KOPT-K1 (cell line): ENCODE measurements around the gene NUDT2.
"Not testable (repeated sequence)": the region's sequence is repeated elsewhere in the genome, so short reads cannot be mapped to it uniquely, and the experiment has no call there.

Source experiments
- H3K27ac ChIP-seq: fragments of 200-600 bp; sonication (generic); 2 replicates; pipeline ENCODE4 v1.5.1; 2016; ENCODE audit warnings: antibody characterized with exemption, mild to moderate bottlenecking, low read depth, low read length; ENCODE audit not compliant: poor library complexity, severe bottlenecking
- H3K36me3 ChIP-seq: fragments of 200-600 bp; sonication (generic); 2 replicates; pipeline ENCODE4 v1.5.1; 2017; ENCODE audit warnings: antibody characterized with exemption, mild to moderate bottlenecking, low read length, moderate library complexity; ENCODE audit not compliant: insufficient read depth
- H3K9me3 ChIP-seq: fragments of 200-600 bp; sonication (generic); 2 replicates; pipeline ENCODE4 v1.5.1; 2017; ENCODE audit warnings: antibody characterized with exemption, low read length, mild to moderate bottlenecking; ENCODE audit not compliant: insufficient read depth, poor library complexity, severe bottlenecking

NUDT2 gene

GRCh38 chr9:34328987-34329832, at the start of gene NUDT2, which contains the start of gene KIF24:
Gene NUDT2, plus strand, starts transcription at chr9:34329569. Its CDS starts 9,471 bp downstream, at chr9:34339040.
Gene KIF24, minus strand, starts transcription at chr9:34329268. Its CDS starts 17,922 bp downstream, at chr9:34311346.
- H3K27ac ChIP-seq = peak within 1 kb of the TSS; percentile 87
- H3K9me3 ChIP-seq = no peaks in the 10 kb centered on the region
- H3K36me3 ChIP-seq = no peaks in the 10 kb centered on the region

GRCh38 chr9:34282096-34282495, 47.3 kb upstream of the NUDT2 start:
- peaks cover 51% of the 10 kb centered on the region for H3K36me3 ChIP-seq
- H3K9me3 ChIP-seq = no peaks in the 10 kb centered on the region
- no peak overlapping the region for H3K27ac ChIP-seq

GRCh38 chr9:34289159-34289558, 40.2 kb upstream of the NUDT2 start:
- no peaks in the 10 kb centered on the region for H3K9me3 ChIP-seq
- peaks cover 56% of the 10 kb centered on the region for H3K36me3 ChIP-seq
- no peak overlapping the region for H3K27ac ChIP-seq

GRCh38 chr9:34291023-34291422, 38.3 kb upstream of the NUDT2 start:
- H3K36me3 ChIP-seq = peaks cover 50% of the 10 kb centered on the region
- no peak overlapping the region for H3K27ac ChIP-seq
- H3K9me3 ChIP-seq = no peaks in the 10 kb centered on the region

GRCh38 chr9:34291423-34291822, 37.9 kb upstream of the NUDT2 start:
- H3K36me3 ChIP-seq = peaks cover 46% of the 10 kb centered on the region
- H3K9me3 ChIP-seq = no peaks in the 10 kb centered on the region
- H3K27ac ChIP-seq = no peak overlapping the region

GRCh38 chr9:34292552-34292951, 36.8 kb upstream of the NUDT2 start:
- no peaks in the 10 kb centered on the region for H3K9me3 ChIP-seq
- H3K36me3 ChIP-seq = peaks cover 37% of the 10 kb centered on the region; the same call in 1 of the 2 replicates
- H3K27ac ChIP-seq = no peak overlapping the region

GRCh38 chr9:34301064-34301463, 28.3 kb upstream of the NUDT2 start:
- H3K9me3 ChIP-seq, H3K27ac ChIP-seq: not testable (repeated sequence)
- peaks cover 18% of the 10 kb centered on the region for H3K36me3 ChIP-seq

GRCh38 chr9:34308316-34308715, 21.1 kb upstream of the NUDT2 start:
- not testable (repeated sequence) for H3K27ac ChIP-seq, H3K9me3 ChIP-seq
- H3K36me3 ChIP-seq = peaks cover 34% of the 10 kb centered on the region

- Histone ChIP-seq H3K9me3 (no peaks in the 10 kb centered on the region), H3K36me3 (peaks cover 21% of the 10 kb centered on the region), H3K27ac (no peak overlapping the region)
These were observed 19.2 kb upstream of the NUDT2 start for GRCh38 chr9:34310215-34310614.

GRCh38 chr9:34311499-34312185, 17.7 kb upstream of the NUDT2 start:
- Histone ChIP-seq H3K9me3 (no peaks in the 10 kb centered on the region), H3K27ac (no peak overlapping the region), H3K36me3 (peaks cover 13% of the 10 kb centered on the region)

GRCh38 chr9:34317436-34317835, 11.9 kb upstream of the NUDT2 start:
- H3K9me3 ChIP-seq = no peaks in the 10 kb centered on the region
- peaks cover 11% of the 10 kb centered on the region; the same call in 1 of the 2 replicates for H3K36me3 ChIP-seq
- no peak overlapping the region for H3K27ac ChIP-seq

GRCh38 chr9:34318163-34318790, 11.1 kb upstream of the NUDT2 start:
- Histone ChIP-seq H3K27ac (no peak overlapping the region), H3K9me3 (no peaks in the 10 kb centered on the region), H3K36me3 (peaks cover 11% of the 10 kb centered on the region; the same call in 1 of the 2 replicates)

- Histone ChIP-seq H3K9me3 (no peaks in the 10 kb centered on the region), H3K36me3 (peaks cover 11% of the 10 kb centered on the region; the same call in 1 of the 2 replicates), H3K27ac (no peak overlapping the region)
These were observed 7.9 kb upstream of the NUDT2 start for GRCh38 chr9:34321451-34321850.

- H3K9me3 ChIP-seq = no peaks in the 10 kb centered on the region
- H3K27ac ChIP-seq = no peak overlapping the region
- H3K36me3 ChIP-seq = peaks cover 11% of the 10 kb centered on the region; the same call in 1 of the 2 replicates
These were observed 6.3 kb upstream of the NUDT2 start for GRCh38 chr9:34322899-34323591.
